IPS-18a (cell line): ENCODE data around the gene IDS.

ENCODE experiments used
- H3K27ac ChIP-seq: one replicate; pipeline ENCODE4 v1.5.1; 2013; ENCODE audit warnings: low read length
- H3K27me3 ChIP-seq: one replicate; pipeline ENCODE4 v1.6.1; 2013; ENCODE audit warnings: mild to moderate bottlenecking, low read length; ENCODE audit not compliant: control insufficient read depth, insufficient read depth
- H3K36me3 ChIP-seq: one replicate; pipeline ENCODE4 v1.6.1; 2013; ENCODE audit warnings: low read depth, low read length; ENCODE audit not compliant: control insufficient read depth
- H3K4me1 ChIP-seq: one replicate; pipeline ENCODE4 v1.6.1; 2013; ENCODE audit warnings: low read depth, low read length; ENCODE audit not compliant: control insufficient read depth
- H3K4me3 ChIP-seq: one replicate; pipeline ENCODE4 v1.5.1; 2013; ENCODE audit warnings: low read length
- H3K9ac ChIP-seq: one replicate; pipeline ENCODE4 v1.6.1; 2013; ENCODE audit warnings: mild to moderate bottlenecking, low read length, moderate library complexity
- H3K9me3 ChIP-seq: one replicate; pipeline ENCODE4 v1.6.1; 2013; ENCODE audit warnings: low read depth, low read length; ENCODE audit not compliant: control insufficient read depth

The IDS gene

GRCh38 chrX:149453030-149453429 is 52.1 kb downstream of the IDS start:
- H3K9me3 ChIP-seq = peaks cover 14% of the 10 kb centered on the region
- no peak overlapping the region for H3K27ac ChIP-seq
- H3K9ac ChIP-seq = no peak overlapping the region
- no peaks in the 10 kb centered on the region for H3K36me3 ChIP-seq
- H3K27me3 ChIP-seq = no peaks in the 10 kb centered on the region
- H3K4me3 ChIP-seq = no peak overlapping the region
- no peaks in the 10 kb centered on the region for H3K4me1 ChIP-seq

GRCh38 chrX:149433451-149433850 is 71.7 kb downstream of the IDS start:
- Histone ChIP-seq H3K9me3 (peaks cover 30% of the 10 kb centered on the region), H3K4me3 (no peak overlapping the region), H3K27me3 (no peaks in the 10 kb centered on the region)

DNA sequence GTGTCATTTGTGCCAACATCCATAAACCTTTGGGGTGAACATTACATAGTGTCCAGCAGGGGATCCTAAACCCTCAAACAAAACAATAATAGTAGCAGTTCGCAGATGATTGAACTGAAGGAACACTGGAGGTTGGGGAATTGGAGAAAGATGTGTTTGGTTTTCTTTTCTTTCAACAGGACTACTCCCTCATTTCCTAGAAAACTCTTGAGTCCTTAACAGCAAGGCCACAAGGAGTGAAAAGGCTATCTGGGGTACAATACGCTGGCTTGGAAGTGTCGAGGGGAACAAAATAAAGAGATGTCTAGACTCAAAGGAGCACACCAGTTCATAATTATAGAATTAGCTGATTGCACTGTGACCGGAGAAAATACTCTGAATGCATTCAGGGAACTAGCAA is 72.1 kb downstream of the IDS start:
- H3K36me3 ChIP-seq = no peaks in the 10 kb centered on the region

More at GRCh38 chrX:149433451-149433850, 71.7 kb downstream of the IDS start:
- Histone ChIP-seq H3K27ac (no peak overlapping the region), H3K9ac (no peak overlapping the region), H3K4me1 (no peaks in the 10 kb centered on the region), H3K36me3 (no peaks in the 10 kb centered on the region)

More for the DNA sequence above, 72.1 kb downstream of the IDS start:
- no peaks in the 10 kb centered on the region for H3K27me3 ChIP-seq
- peaks cover 30% of the 10 kb centered on the region for H3K9me3 ChIP-seq
- H3K9ac ChIP-seq = no peak overlapping the region
- no peak overlapping the region for H3K27ac ChIP-seq
- H3K4me1 ChIP-seq = no peaks in the 10 kb centered on the region
- H3K4me3 ChIP-seq = no peak overlapping the region
